Cardiac fibroblast (primary cell): ENCODE results near the gene AS3MT.
"Not testable (repeated sequence)": the region's sequence is repeated elsewhere in the genome, so short reads cannot be mapped to it uniquely, and the experiment has no call there.

ENCODE experiments used
- DNase-seq, 2 donors: peaks; one replicate each; pipeline versions ENCODE4 v3.0.0 to v3.0.0-alpha.2; 2010; ENCODE audit warnings: low read depth in 2 of 2
- H3K4me3 ChIP-seq, 2 donors: replicated peaks in 1 of 2; 1 replicate in 1 of 2; 2 replicates in 1 of 2; pipeline ENCODE4 v1.5.1; 2011; ENCODE audit warnings: low read depth in 2 of 2, low read length in 2 of 2, mild to moderate bottlenecking in 2 of 2, moderate library complexity in 1 of 2
- CTCF ChIP-seq: IDR thresholded peaks from one replicate; pipeline ENCODE4 v1.5.1; 2011; ENCODE audit warnings: low read depth, mild to moderate bottlenecking, low read length, inconsistent platforms

AS3MT gene

GRCh38 chr10:102869258-102870198 lies at the start of gene AS3MT:
Gene AS3MT (plus strand): TSS chr10:102869470. CDS start chr10:102869593, 123 bp downstream.
- peak in 1 of 2 donors; percentile 9 for DNase-seq

GRCh38 chr10:102820008-102820407 lies 49.3 kb upstream of the AS3MT start:
- H3K4me3 ChIP-seq, DNase-seq: not testable (repeated sequence)

More at GRCh38 chr10:102869258-102870198, at the start of gene AS3MT:
- no peak for TF ChIP-seq CTCF
- H3K4me3 ChIP-seq = peak within 1 kb of the TSS; percentile 50 to 52

- no peak overlapping the region for H3K4me3 ChIP-seq
- TF ChIP-seq CTCF = no peak
- DNase-seq = no peak
These were observed 47.0 kb upstream of the AS3MT start for GRCh38 chr10:102822222-102822621.

GRCh38 chr10:102824664-102825063 lies 44.6 kb upstream of the AS3MT start:
- TF ChIP-seq CTCF = no peak
- H3K4me3 ChIP-seq = no peak overlapping the region
- no peak for DNase-seq

GRCh38 chr10:102826148-102826796 lies 43.0 kb upstream of the AS3MT start:
- H3K4me3 ChIP-seq = no peak overlapping the region
- no peak for TF ChIP-seq CTCF
- DNase-seq = no peak

- H3K4me3 ChIP-seq = no peak overlapping the region
- no peak for DNase-seq
- TF ChIP-seq CTCF = no peak
These were observed 41.7 kb upstream of the AS3MT start for GRCh38 chr10:102827597-102827975.
